IPS-18a (cell line): Measurements from ENCODE around the gene PRDM16.

Source experiments
- H3K27ac ChIP-seq: one replicate; pipeline ENCODE4 v1.5.1; 2013; ENCODE audit warnings: low read length
- H3K27me3 ChIP-seq: one replicate; pipeline ENCODE4 v1.6.1; 2013; ENCODE audit warnings: mild to moderate bottlenecking, low read length; ENCODE audit not compliant: control insufficient read depth, insufficient read depth
- H3K36me3 ChIP-seq: one replicate; pipeline ENCODE4 v1.6.1; 2013; ENCODE audit warnings: low read depth, low read length; ENCODE audit not compliant: control insufficient read depth
- H3K4me1 ChIP-seq: one replicate; pipeline ENCODE4 v1.6.1; 2013; ENCODE audit warnings: low read depth, low read length; ENCODE audit not compliant: control insufficient read depth
- H3K4me3 ChIP-seq: one replicate; pipeline ENCODE4 v1.5.1; 2013; ENCODE audit warnings: low read length
- H3K9ac ChIP-seq: one replicate; pipeline ENCODE4 v1.6.1; 2013; ENCODE audit warnings: mild to moderate bottlenecking, low read length, moderate library complexity
- H3K9me3 ChIP-seq: one replicate; pipeline ENCODE4 v1.6.1; 2013; ENCODE audit warnings: low read depth, low read length; ENCODE audit not compliant: control insufficient read depth

PRDM16 gene

GRCh38 chr1:3245344-3245743 lies 176.3 kb downstream of the PRDM16 start:
- no peak overlapping the region for H3K27ac ChIP-seq
- no peak overlapping the region for H3K4me3 ChIP-seq
- H3K9ac ChIP-seq = no peak overlapping the region
- H3K4me1 ChIP-seq = no peaks in the 10 kb centered on the region
- no peaks in the 10 kb centered on the region for H3K9me3 ChIP-seq
- H3K36me3 ChIP-seq = no peaks in the 10 kb centered on the region
- no peaks in the 10 kb centered on the region for H3K27me3 ChIP-seq

- H3K27ac ChIP-seq = no peak overlapping the region
- H3K9ac ChIP-seq = no peak overlapping the region
- no peaks in the 10 kb centered on the region for H3K27me3 ChIP-seq
- H3K4me1 ChIP-seq = no peaks in the 10 kb centered on the region
- H3K9me3 ChIP-seq = no peaks in the 10 kb centered on the region
- H3K36me3 ChIP-seq = no peaks in the 10 kb centered on the region
- H3K4me3 ChIP-seq = no peak overlapping the region
Observed at GRCh38 chr1:3245768-3246167, 176.8 kb downstream of the PRDM16 start.

GRCh38 chr1:3246251-3246650 lies 177.2 kb downstream of the PRDM16 start:
- Histone ChIP-seq H3K36me3 (no peaks in the 10 kb centered on the region), H3K27ac (no peak overlapping the region), H3K9ac (no peak overlapping the region), H3K4me1 (no peaks in the 10 kb centered on the region), H3K27me3 (no peaks in the 10 kb centered on the region), H3K9me3 (no peaks in the 10 kb centered on the region), H3K4me3 (no peak overlapping the region)

- no peaks in the 10 kb centered on the region for H3K4me1 ChIP-seq
- no peak overlapping the region for H3K4me3 ChIP-seq
- no peaks in the 10 kb centered on the region for H3K27me3 ChIP-seq
- H3K36me3 ChIP-seq = no peaks in the 10 kb centered on the region
- no peak overlapping the region for H3K9ac ChIP-seq
- no peak overlapping the region for H3K27ac ChIP-seq
- H3K9me3 ChIP-seq = no peaks in the 10 kb centered on the region
Observed at GRCh38 chr1:3247521-3248121, 178.6 kb downstream of the PRDM16 start.

- H3K27me3 ChIP-seq = no peaks in the 10 kb centered on the region
- no peak overlapping the region for H3K27ac ChIP-seq
- no peaks in the 10 kb centered on the region for H3K36me3 ChIP-seq
- H3K4me3 ChIP-seq = no peak overlapping the region
- H3K9me3 ChIP-seq = no peaks in the 10 kb centered on the region
- no peak overlapping the region for H3K9ac ChIP-seq
- H3K4me1 ChIP-seq = no peaks in the 10 kb centered on the region
Observed at GRCh38 chr1:3248155-3249141, 179.4 kb downstream of the PRDM16 start.

- no peaks in the 10 kb centered on the region for H3K36me3 ChIP-seq
- no peak overlapping the region for H3K27ac ChIP-seq
- H3K9me3 ChIP-seq = no peaks in the 10 kb centered on the region
- no peak overlapping the region for H3K9ac ChIP-seq
- H3K27me3 ChIP-seq = no peaks in the 10 kb centered on the region
- no peak overlapping the region for H3K4me3 ChIP-seq
- H3K4me1 ChIP-seq = no peaks in the 10 kb centered on the region
Observed at GRCh38 chr1:3249231-3249630, 180.2 kb downstream of the PRDM16 start.

GRCh38 chr1:3249631-3250501 lies 180.9 kb downstream of the PRDM16 start:
- Histone ChIP-seq H3K9me3 (no peaks in the 10 kb centered on the region), H3K27ac (no peak overlapping the region), H3K27me3 (no peaks in the 10 kb centered on the region), H3K36me3 (no peaks in the 10 kb centered on the region), H3K9ac (no peak overlapping the region), H3K4me1 (no peaks in the 10 kb centered on the region), H3K4me3 (no peak overlapping the region)

GRCh38 chr1:3250624-3251023 lies 181.6 kb downstream of the PRDM16 start:
- no peak overlapping the region for H3K9ac ChIP-seq
- no peaks in the 10 kb centered on the region for H3K27me3 ChIP-seq
- no peaks in the 10 kb centered on the region for H3K36me3 ChIP-seq
- H3K4me3 ChIP-seq = no peak overlapping the region
- no peaks in the 10 kb centered on the region for H3K4me1 ChIP-seq
- H3K27ac ChIP-seq = no peak overlapping the region
- no peaks in the 10 kb centered on the region for H3K9me3 ChIP-seq

GRCh38 chr1:3251099-3251806 lies 182.2 kb downstream of the PRDM16 start:
- no peaks in the 10 kb centered on the region for H3K9me3 ChIP-seq
- H3K27ac ChIP-seq = no peak overlapping the region
- no peaks in the 10 kb centered on the region for H3K4me1 ChIP-seq
- H3K9ac ChIP-seq = no peak overlapping the region
- H3K36me3 ChIP-seq = no peaks in the 10 kb centered on the region
- H3K27me3 ChIP-seq = no peaks in the 10 kb centered on the region
- no peak overlapping the region for H3K4me3 ChIP-seq

- H3K9me3 ChIP-seq = no peaks in the 10 kb centered on the region
- no peaks in the 10 kb centered on the region for H3K36me3 ChIP-seq
- no peaks in the 10 kb centered on the region for H3K4me1 ChIP-seq
- no peak overlapping the region for H3K9ac ChIP-seq
- H3K27me3 ChIP-seq = no peaks in the 10 kb centered on the region
- no peak overlapping the region for H3K27ac ChIP-seq
- no peak overlapping the region for H3K4me3 ChIP-seq
Observed at GRCh38 chr1:3251807-3252428, 182.9 kb downstream of the PRDM16 start.
